Measurements from ENCODE around the gene GCFC2.

DNA sequence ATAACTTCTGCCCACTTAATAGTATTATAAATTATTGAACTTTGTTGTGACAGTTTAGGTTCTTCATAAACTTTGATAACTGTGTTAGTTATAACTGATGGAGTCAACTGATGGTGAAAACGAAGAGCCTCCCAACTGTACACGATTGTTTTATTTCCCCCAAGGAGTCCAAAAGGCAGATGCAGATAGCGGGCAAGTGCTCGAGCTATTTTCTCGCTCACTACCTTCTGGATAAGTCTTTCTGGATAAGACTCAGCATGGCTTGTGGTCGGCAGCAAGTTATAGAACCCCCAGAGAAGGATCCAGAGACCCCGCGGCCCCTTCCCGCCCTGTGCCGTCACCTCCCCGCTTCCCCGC is 517 bp downstream of the GCFC2 start:
- TF ChIP-seq ZNF274 (CRISPR knock-in tag; IDR thresholded peaks at IDR 0.05) (no peak), BCL6 (CRISPR knock-in tag; IDR thresholded peaks at IDR 0.05) (no peak), ZNF761 (CRISPR knock-in tag; conservative IDR thresholded peaks at IDR 0.05) (no peak), ZNF788 (CRISPR knock-in tag; IDR thresholded peaks at IDR 0.05; ENCODE audit: borderline replicate concordance) (no peak), NFRKB (IDR thresholded peaks at IDR 0.05) (no peak), USF2 (IDR thresholded peaks at IDR 0.05; ENCODE audit: low read depth, low read length) (no peak), USF2 (CRISPR knock-in tag; IDR thresholded peaks at IDR 0.05; ENCODE audit: borderline replicate concordance) (no peak)
